GM23248 (cell line): ENCODE measurements around the gene TPK1. TPM values are rescaled to one million over a fixed set of nuclear protein-coding genes. Genes with fewer than 3 reads are reported as not detected.
A peak's percentile ranks its signal among the peaks of the same experiment; 100 is the strongest.

ENCODE experiments used
- DNase-seq: peaks from one replicate; pipeline ENCODE4 v3.0.0-alpha.2; 2015
- H2AFZ ChIP-seq: fragments of 200-600 bp; sonication (generic); 2 replicates; pipeline ENCODE4 v1.6.1; 2016; ENCODE audit warnings: antibody characterized with exemption
- H3F3A ChIP-seq: fragments of 200-600 bp; sonication (generic); 2 replicates; pipeline ENCODE4 v1.6.1; 2016; ENCODE audit warnings: mild to moderate bottlenecking, antibody characterized with exemption, mixed run types; ENCODE audit not compliant: insufficient read depth
- H3K27ac ChIP-seq: fragments of 200-600 bp; sonication (generic); 2 replicates; pipeline ENCODE4 v1.5.1; 2016; ENCODE audit warnings: mild to moderate bottlenecking
- H3K27me3 ChIP-seq: fragments of 200-600 bp; sonication (generic); replicated peaks from 2 replicates; pipeline ENCODE4 v1.6.1; 2016; ENCODE audit warnings: mild to moderate bottlenecking; ENCODE audit not compliant: insufficient read depth
- H3K36me3 ChIP-seq: fragments of 200-600 bp; sonication (generic); 2 replicates; pipeline ENCODE4 v1.6.1; 2016; ENCODE audit warnings: low read depth, mild to moderate bottlenecking
- H3K4me1 ChIP-seq: fragments of 200-600 bp; sonication (generic); 2 replicates; pipeline ENCODE4 v1.6.1; 2016; ENCODE audit warnings: mild to moderate bottlenecking; ENCODE audit not compliant: insufficient read depth
- H3K4me2 ChIP-seq: fragments of 200-600 bp; sonication (generic); one replicate; pipeline ENCODE4 v1.6.1; 2016; ENCODE audit warnings: mild to moderate bottlenecking; ENCODE audit not compliant: unreplicated experiment
- H3K4me3 ChIP-seq: fragments of 200-600 bp; sonication (generic); 2 replicates; pipeline ENCODE4 v1.5.1; 2016; ENCODE audit warnings: mild to moderate bottlenecking
- H3K79me2 ChIP-seq: fragments of 200-600 bp; sonication (generic); 2 replicates; pipeline ENCODE4 v1.6.1; 2016; ENCODE audit warnings: mild to moderate bottlenecking; ENCODE audit not compliant: insufficient read depth
- H3K9ac ChIP-seq: fragments of 200-600 bp; sonication (generic); 2 replicates; pipeline ENCODE4 v1.6.1; 2016; ENCODE audit warnings: mild to moderate bottlenecking
- H3K9me2 ChIP-seq: fragments of 200-600 bp; sonication (generic); 2 replicates; pipeline ENCODE4 v1.6.1; 2016; ENCODE audit warnings: mixed run types, mild to moderate bottlenecking, moderate library complexity; ENCODE audit not compliant: insufficient read depth
- H3K9me3 ChIP-seq: fragments of 200-600 bp; sonication (generic); one replicate; pipeline ENCODE4 v1.6.1; 2017; ENCODE audit warnings: low read depth
- H4K20me1 ChIP-seq: fragments of 200-600 bp; sonication (generic); 2 replicates; pipeline ENCODE4 v1.6.0; 2016; ENCODE audit not compliant: insufficient read depth
- EZH2 ChIP-seq: fragments of 200-600 bp; sonication (generic); IDR thresholded peaks from 2 replicates; pipeline ENCODE4 v1.6.1; 2018; ENCODE audit warnings: antibody characterized with exemption, mild to moderate bottlenecking; ENCODE audit not compliant: insufficient read depth, poor library complexity, severe bottlenecking
- EZH2phosphoT487 ChIP-seq: fragments of 200-600 bp; sonication (generic); IDR thresholded peaks from 2 replicates; pipeline ENCODE4 v1.6.1; 2018; ENCODE audit warnings: antibody characterized with exemption, moderate library complexity, mild to moderate bottlenecking, low read depth; ENCODE audit not compliant: insufficient read depth
- WGBS, 2 experiments: methylation state at CpG; one replicate each; pipeline ENCODE4 v1.1.6; 2015 to 2017; ENCODE audit warnings: low lambda C conversion rate in 2 of 2, low coverage in 1 of 2; ENCODE audit errors: missing lambda C conversion rate in 2 of 2; 5-methylcytosine and 5-hydroxymethylcytosine counted together
- in situ Hi-C: fragments of 300-500 bp; cut with MboI; formaldehyde crosslinking; loops from 2 replicates; pipeline ENCODE4 v1.15.0; 2020
- polyA plus RNA-seq: library from polyadenylated mRNA; unstranded; fragments of >200 nt; fragmentation: Nextera tagmentation; extraction: Ambion mirVana; gene quantifications from 2 replicates; pipeline ENCODE4 v1.2.1, GENCODE V29; 2016
- total RNA-seq: library from RNA; depleted of rRNA; stranded (reverse); fragments of >200 nt; shearing (Covaris generic); gene quantifications from 2 replicates; pipeline ENCODE4 v1.2.3, GENCODE V29; 2014

The TPK1 gene
- total and polyA plus RNA-seq, 2 experiments from 2014 or later = 2.9 to 3.7 TPM

DNA sequence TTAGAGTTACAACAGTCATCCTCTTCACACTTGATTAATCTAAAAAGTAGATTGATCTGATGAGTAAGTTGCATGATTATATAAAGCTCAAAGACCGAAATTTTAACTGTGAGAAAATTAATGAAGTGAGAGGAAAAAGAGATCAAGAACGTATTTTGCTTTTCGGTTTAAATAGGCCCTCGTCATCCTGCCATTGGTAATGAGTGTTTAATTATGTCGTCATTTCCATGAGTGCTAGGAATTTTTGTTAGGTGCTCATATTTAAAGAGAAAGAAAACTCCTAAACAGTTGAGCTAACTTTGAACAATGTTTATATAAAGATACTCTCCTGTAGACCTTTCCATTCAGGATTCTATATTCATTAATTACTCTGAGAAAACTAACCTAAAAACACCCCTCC is 159.4 kb downstream of the TPK1 start:
- in situ Hi-C loops = no loop called here

DNA sequence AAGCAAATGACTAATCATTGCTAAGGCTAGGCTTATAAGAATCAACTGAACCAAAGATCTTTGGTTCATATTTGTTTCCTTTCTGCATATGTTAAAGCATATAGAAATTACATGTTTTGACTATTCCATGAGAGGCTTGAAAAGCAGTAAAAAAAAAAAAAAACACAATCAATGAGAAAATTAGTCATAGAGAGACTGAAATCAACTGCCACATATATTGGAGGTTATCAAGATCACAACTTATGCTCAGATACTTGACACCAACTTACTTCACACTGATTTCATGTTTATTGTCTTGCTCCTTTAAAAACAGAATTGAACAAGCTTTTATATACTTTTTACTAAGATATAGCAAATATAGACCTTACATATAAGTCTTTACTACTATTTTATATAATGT is 161.3 kb downstream of the TPK1 start:
- Histone ChIP-seq H3K4me3 (no peak overlapping the region), H3K27me3 (no peaks in the 10 kb centered on the region), H3K9me3 (no peaks in the 10 kb centered on the region), H3F3A (no peaks in the 10 kb centered on the region), H2AFZ (no peak overlapping the region), H3K4me2 (no peak overlapping the region), H3K79me2 (no peaks in the 10 kb centered on the region), H3K27ac (no peak overlapping the region), H3K9me2 (no peaks in the 10 kb centered on the region), H3K4me1 (no peaks in the 10 kb centered on the region), H3K9ac (no peak overlapping the region), H4K20me1 (no peaks in the 10 kb centered on the region), H3K36me3 (no peaks in the 10 kb centered on the region)
- TF ChIP-seq EZH2 (no peak), EZH2phosphoT487 (no peak)
- no peak for DNase-seq
- in situ Hi-C loops = no loop called here

More for the DNA sequence above, 159.4 kb downstream of the TPK1 start:
- DNase-seq = no peak
- TF ChIP-seq EZH2 (no peak), EZH2phosphoT487 (no peak)
- no peak overlapping the region for H3K4me3 ChIP-seq
- no peaks in the 10 kb centered on the region for H3K79me2 ChIP-seq
- 55 to 65% methylated on average over 5 of the region's 5 CpGs for WGBS, 2 experiments
- no peaks in the 10 kb centered on the region for H3K27me3 ChIP-seq
- no peak overlapping the region for H3K9ac ChIP-seq
- no peak overlapping the region for H3K27ac ChIP-seq
- H3K9me2 ChIP-seq = no peaks in the 10 kb centered on the region
- H3K4me2 ChIP-seq = no peak overlapping the region
- no peaks in the 10 kb centered on the region for H3K9me3 ChIP-seq
- H2AFZ ChIP-seq = no peak overlapping the region
- no peaks in the 10 kb centered on the region for H4K20me1 ChIP-seq
- H3K36me3 ChIP-seq = no peaks in the 10 kb centered on the region
- no peaks in the 10 kb centered on the region for H3F3A ChIP-seq
- H3K4me1 ChIP-seq = no peaks in the 10 kb centered on the region

GRCh38 chr7:144672869-144673268 is 163.0 kb downstream of the TPK1 start:
- H3K9me3 ChIP-seq = no peaks in the 10 kb centered on the region
- H2AFZ ChIP-seq = no peak overlapping the region
- no peaks in the 10 kb centered on the region for H3K79me2 ChIP-seq
- H3F3A ChIP-seq = no peaks in the 10 kb centered on the region
- no peaks in the 10 kb centered on the region for H3K36me3 ChIP-seq
- no peaks in the 10 kb centered on the region for H3K27me3 ChIP-seq
- in situ Hi-C loops = no loop called here
- H4K20me1 ChIP-seq = no peaks in the 10 kb centered on the region
- H3K4me2 ChIP-seq = no peak overlapping the region
- H3K9ac ChIP-seq = no peak overlapping the region
- TF ChIP-seq EZH2phosphoT487 = no peak
- TF ChIP-seq EZH2 = no peak
- no peak for DNase-seq
- WGBS, 2 experiments = 28 to 43% methylated on average over 2 of the region's 2 CpGs
- H3K4me3 ChIP-seq = no peak overlapping the region
- no peak overlapping the region for H3K27ac ChIP-seq
- no peaks in the 10 kb centered on the region for H3K4me1 ChIP-seq
- H3K9me2 ChIP-seq = no peaks in the 10 kb centered on the region

GRCh38 chr7:144671429-144671828 is 164.4 kb downstream of the TPK1 start:
- in situ Hi-C loops = no loop called here
- no peaks in the 10 kb centered on the region for H3K27me3 ChIP-seq
- H3K4me3 ChIP-seq = no peak overlapping the region
- no peaks in the 10 kb centered on the region for H3K79me2 ChIP-seq
- no peak overlapping the region for H3K9ac ChIP-seq
- no peak for TF ChIP-seq EZH2phosphoT487
- no peak for TF ChIP-seq EZH2
- H3F3A ChIP-seq = no peaks in the 10 kb centered on the region
- H4K20me1 ChIP-seq = no peaks in the 10 kb centered on the region
- no peak overlapping the region for H3K27ac ChIP-seq
- H3K4me1 ChIP-seq = no peaks in the 10 kb centered on the region
- 53 to 67% methylated on average over 4 of the region's 4 CpGs for WGBS, 2 experiments
- no peak overlapping the region for H3K4me2 ChIP-seq
- no peak for DNase-seq
- no peaks in the 10 kb centered on the region for H3K9me2 ChIP-seq
- no peak overlapping the region for H2AFZ ChIP-seq
- H3K36me3 ChIP-seq = no peaks in the 10 kb centered on the region
- H3K9me3 ChIP-seq = no peaks in the 10 kb centered on the region

- H3K4me2 ChIP-seq = no peak overlapping the region
- no peak overlapping the region for H3K27ac ChIP-seq
- in situ Hi-C loops = no loop called here
- no peak for TF ChIP-seq EZH2phosphoT487
- no peak for TF ChIP-seq EZH2
- no peaks in the 10 kb centered on the region for H3K4me1 ChIP-seq
- whole genome bisulfite sequencing, 2 experiments = 0 to 3% methylated on average over 3 of the region's 3 CpGs
- H3K27me3 ChIP-seq = no peaks in the 10 kb centered on the region
- DNase-seq = peak; percentile 17
- H3K79me2 ChIP-seq = no peaks in the 10 kb centered on the region
- no peak overlapping the region for H3K9ac ChIP-seq
- H3F3A ChIP-seq = no peaks in the 10 kb centered on the region
- H3K36me3 ChIP-seq = no peaks in the 10 kb centered on the region
- no peak overlapping the region for H3K4me3 ChIP-seq
- H4K20me1 ChIP-seq = no peaks in the 10 kb centered on the region
- H3K9me2 ChIP-seq = no peaks in the 10 kb centered on the region
- H3K9me3 ChIP-seq = no peaks in the 10 kb centered on the region
- no peak overlapping the region for H2AFZ ChIP-seq
These were observed 165.6 kb downstream of the TPK1 start for GRCh38 chr7:144670218-144670617.
